GM23338 (cell line): ENCODE data around the gene GLYATL3. TPM values are rescaled to one million over a fixed set of nuclear protein-coding genes. Genes with fewer than 3 reads are reported as not detected.

ENCODE experiments used
- ATAC-seq: fragments of 200-7000 bp; cut with Tn5 transposase; 3 replicates; pipeline ENCODE4 v1.9.1; 2020
- DNase-seq: peaks from one replicate; pipeline ENCODE4 v3.0.0-alpha.2; 2015; ENCODE audit warnings: low spot score
- H2AFZ ChIP-seq: fragments of 200-600 bp; sonication (generic); 2 replicates; pipeline ENCODE4 v1.8.0; 2016; ENCODE audit warnings: antibody characterized with exemption, mild to moderate bottlenecking, moderate library complexity
- H3F3A ChIP-seq: fragments of 200-600 bp; sonication (generic); replicated peaks from 2 replicates; pipeline ENCODE4 v1.8.0; 2017; ENCODE audit warnings: antibody characterized with exemption, mixed run types, low read depth
- H3K27ac ChIP-seq: fragments of 200-600 bp; sonication (generic); 2 replicates; pipeline ENCODE4 v1.6.1; 2016; ENCODE audit warnings: low read depth
- H3K27me3 ChIP-seq: fragments of 200-600 bp; sonication (generic); 2 replicates; pipeline ENCODE4 v1.8.0; 2016; ENCODE audit warnings: mild to moderate bottlenecking, mixed run types, moderate library complexity; ENCODE audit not compliant: insufficient read depth
- H3K36me3 ChIP-seq: fragments of 200-600 bp; sonication (generic); 2 replicates; pipeline ENCODE4 v1.8.0; 2016; ENCODE audit warnings: mild to moderate bottlenecking; ENCODE audit not compliant: insufficient read depth
- H3K4me1 ChIP-seq: fragments of 200-600 bp; sonication (generic); 2 replicates; pipeline ENCODE4 v1.8.0; 2016; ENCODE audit warnings: mild to moderate bottlenecking, moderate library complexity; ENCODE audit not compliant: insufficient read depth
- H3K4me2 ChIP-seq: fragments of 200-600 bp; sonication (generic); 2 replicates; pipeline ENCODE4 v1.7.1; 2017; ENCODE audit warnings: mixed run types
- H3K4me3 ChIP-seq: fragments of 200-600 bp; sonication (generic); 2 replicates; pipeline ENCODE4 v1.6.1; 2016; ENCODE audit warnings: mixed run types
- H3K79me2 ChIP-seq: fragments of 200-600 bp; sonication (generic); replicated peaks from 2 replicates; pipeline ENCODE4 v1.8.0; 2017; ENCODE audit warnings: mild to moderate bottlenecking; ENCODE audit not compliant: insufficient read depth
- H3K9me2 ChIP-seq: fragments of 200-600 bp; sonication (generic); 2 replicates; pipeline ENCODE4 v1.8.0; 2017; ENCODE audit not compliant: insufficient read depth
- H4K20me1 ChIP-seq: fragments of 200-600 bp; sonication (generic); replicated peaks from 2 replicates; pipeline ENCODE4 v1.8.0; 2017; ENCODE audit warnings: mild to moderate bottlenecking; ENCODE audit not compliant: insufficient read depth
- H3K27ac Mint-ChIP-seq: 2 replicates; pipeline ENCODE4 v1.8.0; 2020; ENCODE audit warnings: inconsistent platforms, mild to moderate bottlenecking, moderate library complexity, mixed read lengths
- H3K27me3 Mint-ChIP-seq: 3 replicates; pipeline ENCODE4 v1.8.0; 2022; ENCODE audit warnings: low read depth, mild to moderate bottlenecking, moderate library complexity, mixed read lengths, inconsistent platforms; ENCODE audit not compliant: insufficient read depth, poor library complexity
- H3K36me3 Mint-ChIP-seq: 3 replicates; pipeline ENCODE4 v1.8.0; 2021; ENCODE audit warnings: low read depth, mild to moderate bottlenecking, inconsistent platforms, moderate library complexity, mixed read lengths
- H3K4me1 Mint-ChIP-seq: 3 replicates; pipeline ENCODE4 v1.8.0; 2020; ENCODE audit warnings: mild to moderate bottlenecking, inconsistent platforms, mixed read lengths
- H3K4me3 Mint-ChIP-seq: 3 replicates; pipeline ENCODE4 v1.8.0; 2021; ENCODE audit warnings: moderate library complexity, mild to moderate bottlenecking, inconsistent platforms, mixed read lengths
- H3K9me3 Mint-ChIP-seq: 3 replicates; pipeline ENCODE4 v1.8.0; 2020; ENCODE audit warnings: moderate library complexity, mild to moderate bottlenecking, inconsistent platforms, mixed read lengths
- CREB1 ChIP-seq: fragments of 250-450 bp; sonication (Bioruptor Pico); IDR thresholded peaks from 2 replicates; pipeline ENCODE4 v1.5.0; 2020; ENCODE audit warnings: low read depth, mild to moderate bottlenecking, moderate library complexity
- ETS1 ChIP-seq: IDR thresholded peaks from 2 replicates; pipeline ENCODE4 v1.6.1; 2016; ENCODE audit warnings: antibody characterized with exemption
- EZH2 ChIP-seq: fragments of 200-600 bp; sonication (generic); IDR thresholded peaks from one replicate; pipeline ENCODE4 v1.8.0; 2017; ENCODE audit warnings: antibody characterized with exemption, mild to moderate bottlenecking, low read depth; ENCODE audit not compliant: unreplicated experiment
- EZH2phosphoT487 ChIP-seq: fragments of 200-600 bp; sonication (generic); IDR thresholded peaks from one replicate; pipeline ENCODE4 v1.8.1; 2018; ENCODE audit warnings: antibody characterized with exemption; ENCODE audit not compliant: unreplicated experiment
- JUNB ChIP-seq: IDR thresholded peaks from one replicate; pipeline ENCODE4 v1.6.1; 2016; ENCODE audit warnings: antibody characterized with exemption; ENCODE audit not compliant: unreplicated experiment
- NANOG ChIP-seq: IDR thresholded peaks from 2 replicates; pipeline ENCODE4 v1.6.1; 2016; ENCODE audit warnings: antibody characterized with exemption, borderline replicate concordance
- STAT1 ChIP-seq: IDR thresholded peaks from one replicate; pipeline ENCODE4 v1.6.1; 2016; ENCODE audit warnings: antibody characterized with exemption; ENCODE audit not compliant: unreplicated experiment
- ZNF114 ChIP-seq: fragments of 250-450 bp; sonication (Bioruptor Pico); IDR thresholded peaks from 2 replicates; pipeline ENCODE4 v1.5.0; 2020; ENCODE audit warnings: mild to moderate bottlenecking, moderate library complexity
- ZNF331 ChIP-seq: fragments of 250-450 bp; sonication (Bioruptor Pico); IDR thresholded peaks from 2 replicates; pipeline ENCODE4 v1.5.0; 2020; ENCODE audit warnings: low read depth, mild to moderate bottlenecking, moderate library complexity
- polyA plus RNA-seq: library from polyadenylated mRNA; unstranded; fragments of >200 nt; fragmentation: Nextera tagmentation; extraction: Ambion mirVana; gene quantifications from 2 replicates; pipeline ENCODE4 v1.2.1, GENCODE V29; 2016
- total RNA-seq: library from RNA; depleted of rRNA; stranded (reverse); fragments of >200 nt; shearing (Covaris generic); gene quantifications from 2 replicates; pipeline ENCODE4 v1.2.3, GENCODE V29; 2014
- TF ChIP-seq, protein P1 (sequence below), 2 experiments: fragments of 200-600 bp in 1 of 2; sonication (generic) in 1 of 2; conservative IDR thresholded peaks; 2 replicates each; pipeline versions ENCODE4 v1.5.1 to v1.6.1; 2016 to 2017; ENCODE audit warnings: antibody characterized with exemption in 2 of 2, low read depth in 2 of 2, mild to moderate bottlenecking in 2 of 2, moderate library complexity in 1 of 2
- TF ChIP-seq, protein P2 (sequence below): fragments of 250-450 bp; sonication (Bioruptor Pico); IDR thresholded peaks from 2 replicates; pipeline ENCODE4 v1.5.0; 2020; ENCODE audit warnings: mild to moderate bottlenecking, moderate library complexity

The GLYATL3 gene
- total and polyA plus RNA-seq, 2 experiments from 2014 or later: not detected

- peaks cover 4% of the 10 kb centered on the region for H3F3A ChIP-seq
- Mint-ChIP-seq H3K36me3 (peaks cover 40% of the 10 kb centered on the region), H3K4me1 (peaks cover 36% of the 10 kb centered on the region), H3K4me3 (no peak overlapping the region), H3K9me3 (no peaks in the 10 kb centered on the region), H3K27me3 (peaks cover 23% of the 10 kb centered on the region), H3K27ac (no peak overlapping the region)
- H3K27ac ChIP-seq: no peak overlapping the region
- peaks cover 26% of the 10 kb centered on the region for H3K4me1 ChIP-seq
- H3K79me2 ChIP-seq: peaks cover 13% of the 10 kb centered on the region; the same call in 1 of the 2 replicates
- TF ChIP-seq ETS1: no peak
- TF ChIP-seq JUNB: no peak
- TF ChIP-seq EZH2: no peak
- no peak for TF ChIP-seq ZNF114 (CRISPR knock-in tag)
- no peak for TF ChIP-seq EZH2phosphoT487
- TF ChIP-seq ZNF331 (CRISPR knock-in tag): no peak
- TF ChIP-seq NANOG: no peak
- ATAC-seq (no peak), DNase-seq (no peak)
- H3K4me3 ChIP-seq: no peak overlapping the region
- H3K9me2 ChIP-seq: no peaks in the 10 kb centered on the region
- peaks cover 97% of the 10 kb centered on the region for H3K27me3 ChIP-seq
- H3K36me3 ChIP-seq: no peaks in the 10 kb centered on the region
- H2AFZ ChIP-seq: no peak overlapping the region
- H4K20me1 ChIP-seq: no peaks in the 10 kb centered on the region; the same call in 1 of the 2 replicates
- H3K4me2 ChIP-seq: no peak overlapping the region
Observed at GRCh38 chr6:49555951-49556350, 56.2 kb downstream of the GLYATL3 start.

DNA sequence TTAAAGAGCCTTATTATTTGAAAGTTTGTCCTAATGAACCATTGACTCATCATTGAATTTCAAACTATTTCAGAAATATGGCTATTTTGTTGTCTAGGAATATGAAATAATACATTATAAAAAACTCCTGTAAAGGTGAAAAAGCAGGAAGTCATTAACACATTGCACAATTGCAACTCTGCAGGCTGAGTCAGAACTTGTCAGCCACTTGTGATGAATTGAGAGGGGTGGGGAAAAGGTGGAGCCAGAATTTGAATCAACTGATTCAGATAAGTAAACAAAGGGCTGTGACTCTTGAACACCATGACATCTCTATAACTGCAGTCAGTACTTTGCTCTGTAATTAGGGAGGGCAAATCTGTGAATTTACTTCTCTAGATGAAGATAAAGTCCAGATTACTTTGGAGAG, 56.7 kb downstream of the GLYATL3 start:
- no peaks in the 10 kb centered on the region; the same call in 1 of the 2 replicates for H4K20me1 ChIP-seq
- H3K9me2 ChIP-seq: no peaks in the 10 kb centered on the region
- no peak overlapping the region for H3K27ac Mint-ChIP-seq
- H3K4me2 ChIP-seq: no peak overlapping the region
- no peak overlapping the region for H3K4me3 ChIP-seq
- peaks cover 40% of the 10 kb centered on the region for H3K36me3 Mint-ChIP-seq
- H3K79me2 ChIP-seq: peaks cover 13% of the 10 kb centered on the region; the same call in 1 of the 2 replicates
- peaks cover 20% of the 10 kb centered on the region for H3K27me3 Mint-ChIP-seq
- peaks cover 96% of the 10 kb centered on the region for H3K27me3 ChIP-seq
- TF ChIP-seq, protein P1, sequence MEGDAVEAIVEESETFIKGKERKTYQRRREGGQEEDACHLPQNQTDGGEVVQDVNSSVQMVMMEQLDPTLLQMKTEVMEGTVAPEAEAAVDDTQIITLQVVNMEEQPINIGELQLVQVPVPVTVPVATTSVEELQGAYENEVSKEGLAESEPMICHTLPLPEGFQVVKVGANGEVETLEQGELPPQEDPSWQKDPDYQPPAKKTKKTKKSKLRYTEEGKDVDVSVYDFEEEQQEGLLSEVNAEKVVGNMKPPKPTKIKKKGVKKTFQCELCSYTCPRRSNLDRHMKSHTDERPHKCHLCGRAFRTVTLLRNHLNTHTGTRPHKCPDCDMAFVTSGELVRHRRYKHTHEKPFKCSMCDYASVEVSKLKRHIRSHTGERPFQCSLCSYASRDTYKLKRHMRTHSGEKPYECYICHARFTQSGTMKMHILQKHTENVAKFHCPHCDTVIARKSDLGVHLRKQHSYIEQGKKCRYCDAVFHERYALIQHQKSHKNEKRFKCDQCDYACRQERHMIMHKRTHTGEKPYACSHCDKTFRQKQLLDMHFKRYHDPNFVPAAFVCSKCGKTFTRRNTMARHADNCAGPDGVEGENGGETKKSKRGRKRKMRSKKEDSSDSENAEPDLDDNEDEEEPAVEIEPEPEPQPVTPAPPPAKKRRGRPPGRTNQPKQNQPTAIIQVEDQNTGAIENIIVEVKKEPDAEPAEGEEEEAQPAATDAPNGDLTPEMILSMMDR (conservative IDR thresholded peaks at IDR 0.05; ENCODE audit: low read depth in 2 of 2): no peak
- TF ChIP-seq EZH2phosphoT487 (no peak), STAT1 (no peak), ETS1 (no peak), CREB1 (CRISPR knock-in tag) (no peak)
- TF ChIP-seq, protein P2, sequence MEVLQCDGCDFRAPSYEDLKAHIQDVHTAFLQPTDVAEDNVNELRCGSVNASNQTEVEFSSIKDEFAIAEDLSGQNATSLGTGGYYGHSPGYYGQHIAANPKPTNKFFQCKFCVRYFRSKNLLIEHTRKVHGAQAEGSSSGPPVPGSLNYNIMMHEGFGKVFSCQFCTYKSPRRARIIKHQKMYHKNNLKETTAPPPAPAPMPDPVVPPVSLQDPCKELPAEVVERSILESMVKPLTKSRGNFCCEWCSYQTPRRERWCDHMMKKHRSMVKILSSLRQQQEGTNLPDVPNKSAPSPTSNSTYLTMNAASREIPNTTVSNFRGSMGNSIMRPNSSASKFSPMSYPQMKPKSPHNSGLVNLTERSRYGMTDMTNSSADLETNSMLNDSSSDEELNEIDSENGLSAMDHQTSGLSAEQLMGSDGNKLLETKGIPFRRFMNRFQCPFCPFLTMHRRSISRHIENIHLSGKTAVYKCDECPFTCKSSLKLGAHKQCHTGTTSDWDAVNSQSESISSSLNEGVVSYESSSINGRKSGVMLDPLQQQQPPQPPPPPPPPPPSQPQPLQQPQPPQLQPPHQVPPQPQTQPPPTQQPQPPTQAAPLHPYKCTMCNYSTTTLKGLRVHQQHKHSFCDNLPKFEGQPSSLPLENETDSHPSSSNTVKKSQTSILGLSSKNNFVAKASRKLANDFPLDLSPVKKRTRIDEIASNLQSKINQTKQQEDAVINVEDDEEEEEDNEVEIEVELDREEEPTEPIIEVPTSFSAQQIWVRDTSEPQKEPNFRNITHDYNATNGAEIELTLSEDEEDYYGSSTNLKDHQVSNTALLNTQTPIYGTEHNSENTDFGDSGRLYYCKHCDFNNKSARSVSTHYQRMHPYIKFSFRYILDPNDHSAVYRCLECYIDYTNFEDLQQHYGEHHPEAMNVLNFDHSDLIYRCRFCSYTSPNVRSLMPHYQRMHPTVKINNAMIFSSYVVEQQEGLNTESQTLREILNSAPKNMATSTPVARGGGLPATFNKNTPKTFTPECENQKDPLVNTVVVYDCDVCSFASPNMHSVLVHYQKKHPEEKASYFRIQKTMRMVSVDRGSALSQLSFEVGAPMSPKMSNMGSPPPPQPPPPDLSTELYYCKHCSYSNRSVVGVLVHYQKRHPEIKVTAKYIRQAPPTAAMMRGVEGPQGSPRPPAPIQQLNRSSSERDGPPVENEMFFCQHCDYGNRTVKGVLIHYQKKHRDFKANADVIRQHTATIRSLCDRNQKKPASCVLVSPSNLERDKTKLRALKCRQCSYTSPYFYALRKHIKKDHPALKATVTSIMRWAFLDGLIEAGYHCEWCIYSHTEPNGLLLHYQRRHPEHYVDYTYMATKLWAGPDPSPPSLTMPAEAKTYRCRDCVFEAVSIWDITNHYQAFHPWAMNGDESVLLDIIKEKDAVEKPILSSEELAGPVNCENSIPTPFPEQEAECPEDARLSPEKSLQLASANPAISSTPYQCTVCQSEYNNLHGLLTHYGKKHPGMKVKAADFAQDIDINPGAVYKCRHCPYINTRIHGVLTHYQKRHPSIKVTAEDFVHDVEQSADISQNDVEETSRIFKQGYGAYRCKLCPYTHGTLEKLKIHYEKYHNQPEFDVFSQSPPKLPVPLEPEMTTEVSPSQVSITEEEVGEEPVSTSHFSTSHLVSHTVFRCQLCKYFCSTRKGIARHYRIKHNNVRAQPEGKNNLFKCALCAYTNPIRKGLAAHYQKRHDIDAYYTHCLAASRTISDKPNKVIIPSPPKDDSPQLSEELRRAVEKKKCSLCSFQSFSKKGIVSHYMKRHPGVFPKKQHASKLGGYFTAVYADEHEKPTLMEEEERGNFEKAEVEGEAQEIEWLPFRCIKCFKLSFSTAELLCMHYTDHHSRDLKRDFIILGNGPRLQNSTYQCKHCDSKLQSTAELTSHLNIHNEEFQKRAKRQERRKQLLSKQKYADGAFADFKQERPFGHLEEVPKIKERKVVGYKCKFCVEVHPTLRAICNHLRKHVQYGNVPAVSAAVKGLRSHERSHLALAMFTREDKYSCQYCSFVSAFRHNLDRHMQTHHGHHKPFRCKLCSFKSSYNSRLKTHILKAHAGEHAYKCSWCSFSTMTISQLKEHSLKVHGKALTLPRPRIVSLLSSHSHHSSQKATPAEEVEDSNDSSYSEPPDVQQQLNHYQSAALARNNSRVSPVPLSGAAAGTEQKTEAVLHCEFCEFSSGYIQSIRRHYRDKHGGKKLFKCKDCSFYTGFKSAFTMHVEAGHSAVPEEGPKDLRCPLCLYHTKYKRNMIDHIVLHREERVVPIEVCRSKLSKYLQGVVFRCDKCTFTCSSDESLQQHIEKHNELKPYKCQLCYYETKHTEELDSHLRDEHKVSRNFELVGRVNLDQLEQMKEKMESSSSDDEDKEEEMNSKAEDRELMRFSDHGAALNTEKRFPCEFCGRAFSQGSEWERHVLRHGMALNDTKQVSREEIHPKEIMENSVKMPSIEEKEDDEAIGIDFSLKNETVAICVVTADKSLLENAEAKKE (CRISPR knock-in tag): no peak
- no peak overlapping the region for H3K27ac ChIP-seq
- no peak overlapping the region for H2AFZ ChIP-seq
- H3K4me3 Mint-ChIP-seq: no peak overlapping the region
- peak; percentile 11 for DNase-seq
- no peak for ATAC-seq
- no peaks in the 10 kb centered on the region for H3K9me3 Mint-ChIP-seq
- peaks cover 35% of the 10 kb centered on the region for H3K4me1 Mint-ChIP-seq
- H3K36me3 ChIP-seq: no peaks in the 10 kb centered on the region
- peaks cover 26% of the 10 kb centered on the region for H3K4me1 ChIP-seq
- H3F3A ChIP-seq: no peaks in the 10 kb centered on the region; the same call in none of the 2 replicates
